HTERT RPE-1 (cell line): ENCODE measurements around the gene CRY1.

Experiments
- in situ Hi-C: fragments of 300-500 bp; cut with MboI; formaldehyde crosslinking; loops from 4 replicates; pipeline ENCODE4 v1.14.3; 2020; ENCODE audit warnings: low sequenced_read_pairs

CRY1 gene

DNA sequence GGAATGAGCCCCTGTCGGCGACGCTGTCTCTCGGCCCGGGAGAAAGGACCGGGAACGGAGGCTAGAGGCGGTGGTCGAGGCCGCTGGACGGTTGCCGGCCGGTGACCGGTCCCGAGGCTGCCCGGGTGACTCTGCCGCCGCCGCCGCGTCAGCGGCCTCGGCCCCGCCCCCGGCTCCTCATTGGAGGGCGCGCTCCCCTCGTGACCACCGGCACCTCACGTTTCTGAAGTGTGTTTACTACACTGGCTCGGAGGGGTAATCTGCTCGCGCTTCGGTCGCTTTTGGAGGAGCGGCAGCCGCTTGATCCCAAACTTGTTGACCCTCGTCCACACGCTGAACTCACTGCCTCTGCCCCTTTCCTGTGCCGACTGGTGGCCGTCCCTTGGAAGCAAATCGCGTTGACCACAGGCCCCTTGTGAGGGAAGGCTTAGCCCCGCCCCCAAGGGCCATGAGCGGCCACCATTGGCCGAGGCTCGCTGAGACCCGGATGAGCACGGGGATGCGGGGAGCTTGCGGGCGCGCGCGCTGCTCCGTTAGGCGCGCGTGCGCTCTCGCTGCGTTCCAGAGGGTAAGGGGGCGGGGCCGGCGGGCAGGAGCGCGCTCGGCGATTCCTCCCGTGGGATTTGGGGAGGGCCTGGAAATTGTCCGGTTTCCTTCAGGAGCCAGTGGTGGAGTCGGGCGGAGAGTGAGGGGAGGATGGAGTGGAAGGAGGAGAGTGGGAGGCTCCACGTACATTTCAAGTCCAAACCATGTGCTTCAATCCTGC lies at the start of gene CRY1:
Gene CRY1, minus strand, starts transcription at position 133 of the 766 bp plus-strand sequence. CDS start 588 bp downstream, outside the sequence.
- in situ Hi-C loops = no loop called here

DNA sequence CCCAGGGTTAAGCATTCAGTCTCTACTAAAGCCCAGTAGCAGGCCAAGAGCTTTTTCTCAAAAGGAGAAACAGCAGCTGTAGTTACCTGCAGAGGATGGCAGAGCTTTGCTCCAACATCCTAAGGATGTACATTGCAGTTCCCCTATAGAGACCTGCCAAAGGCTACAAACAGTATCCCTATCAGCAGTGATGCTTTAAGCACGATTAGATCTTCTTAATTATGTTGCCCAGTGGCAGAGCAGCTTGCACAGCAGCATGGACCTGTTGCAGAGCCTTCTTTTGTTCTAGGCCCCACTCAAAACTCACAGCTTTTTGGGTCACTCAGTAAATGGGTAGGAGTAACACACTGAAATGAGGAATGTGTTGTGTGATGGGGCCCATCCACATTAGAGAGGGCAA lies 46.4 kb upstream of the CRY1 start:
- in situ Hi-C loops = no loop called here

DNA sequence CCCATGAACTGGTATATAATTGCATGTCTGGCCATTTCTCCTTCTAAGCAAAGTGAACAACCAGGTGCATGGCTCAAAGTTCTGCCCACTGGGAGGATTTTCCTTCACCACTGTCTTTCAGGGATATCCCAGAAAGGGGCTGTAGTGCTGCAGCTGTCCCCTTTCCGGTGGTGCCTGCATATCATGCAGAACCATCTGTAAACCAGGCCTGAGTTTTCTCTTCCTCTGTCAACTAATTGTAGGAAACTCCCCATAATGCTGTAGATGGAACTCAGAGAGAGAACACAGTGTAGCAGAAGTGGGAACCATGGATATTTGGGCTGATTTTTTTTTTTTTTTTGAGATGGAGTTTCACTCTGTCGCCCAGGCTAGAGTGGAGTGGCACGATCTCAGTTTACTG lies 45.6 kb upstream of the CRY1 start:
- in situ Hi-C loops = no loop called here

DNA sequence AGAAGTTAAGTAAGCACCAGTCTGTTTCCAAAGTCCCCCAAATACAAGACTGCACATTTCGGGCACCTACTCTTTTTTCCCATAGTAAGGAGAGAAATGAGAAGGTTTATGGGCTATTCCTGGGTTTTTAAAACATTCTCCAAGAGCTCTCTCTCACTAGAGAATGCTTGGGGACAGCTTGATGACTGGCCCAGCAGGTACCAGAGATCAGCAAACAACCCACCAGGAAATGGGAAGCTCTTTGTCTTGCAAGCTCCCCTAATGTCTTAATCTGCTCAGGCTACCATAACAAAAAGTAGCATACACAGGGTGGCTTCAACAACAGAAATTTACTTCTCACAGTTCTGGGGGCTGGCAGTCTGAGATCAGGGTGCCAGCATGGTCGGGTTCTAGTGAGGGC lies 41.8 kb upstream of the CRY1 start:
- in situ Hi-C loops = no loop called here

- in situ Hi-C loops = no loop called here
Observed at GRCh38 chr12:107134558-107134957, 41.2 kb upstream of the CRY1 start.

- in situ Hi-C loops = no loop called here
Observed at GRCh38 chr12:107133462-107133861, 40.1 kb upstream of the CRY1 start.

- in situ Hi-C loops = no loop called here
Observed at GRCh38 chr12:107131832-107132616, 38.7 kb upstream of the CRY1 start.

DNA sequence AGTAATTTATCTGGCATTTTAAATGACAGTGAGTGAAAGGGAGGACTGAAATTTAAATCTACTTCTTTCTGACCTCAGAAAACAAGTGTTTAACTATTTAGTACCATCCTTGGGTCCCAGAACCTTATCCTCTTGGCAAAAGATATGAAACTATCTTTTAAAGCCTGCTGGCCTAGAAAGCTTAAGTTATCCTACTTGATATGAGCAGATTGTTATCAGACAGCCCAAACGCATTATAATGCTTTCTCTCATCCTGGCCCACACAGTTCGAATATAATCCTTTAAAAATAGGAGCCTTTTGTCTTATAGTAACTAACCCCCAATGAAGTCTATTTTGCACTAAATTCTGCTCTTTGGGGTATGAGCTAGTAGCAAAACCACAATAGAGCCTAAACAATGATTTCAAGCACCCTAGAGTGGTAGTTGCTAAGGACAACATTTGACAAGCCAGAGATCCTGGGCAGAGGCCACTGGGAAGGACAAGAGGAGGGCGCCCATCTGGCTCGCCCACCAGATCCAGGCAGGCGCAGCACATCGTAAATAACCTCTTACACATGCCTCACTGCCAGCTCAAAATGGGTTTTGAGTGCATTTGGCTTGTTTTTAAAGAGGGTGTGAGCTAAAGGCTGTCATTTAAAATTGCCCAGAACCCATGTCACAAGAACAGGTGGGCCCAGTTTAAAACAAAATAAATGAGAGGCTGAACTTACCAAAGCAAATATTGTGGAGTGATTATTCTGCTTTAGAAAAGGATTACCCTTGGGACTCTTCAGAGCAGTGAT lies 37.7 kb upstream of the CRY1 start:
- in situ Hi-C loops = no loop called here

DNA sequence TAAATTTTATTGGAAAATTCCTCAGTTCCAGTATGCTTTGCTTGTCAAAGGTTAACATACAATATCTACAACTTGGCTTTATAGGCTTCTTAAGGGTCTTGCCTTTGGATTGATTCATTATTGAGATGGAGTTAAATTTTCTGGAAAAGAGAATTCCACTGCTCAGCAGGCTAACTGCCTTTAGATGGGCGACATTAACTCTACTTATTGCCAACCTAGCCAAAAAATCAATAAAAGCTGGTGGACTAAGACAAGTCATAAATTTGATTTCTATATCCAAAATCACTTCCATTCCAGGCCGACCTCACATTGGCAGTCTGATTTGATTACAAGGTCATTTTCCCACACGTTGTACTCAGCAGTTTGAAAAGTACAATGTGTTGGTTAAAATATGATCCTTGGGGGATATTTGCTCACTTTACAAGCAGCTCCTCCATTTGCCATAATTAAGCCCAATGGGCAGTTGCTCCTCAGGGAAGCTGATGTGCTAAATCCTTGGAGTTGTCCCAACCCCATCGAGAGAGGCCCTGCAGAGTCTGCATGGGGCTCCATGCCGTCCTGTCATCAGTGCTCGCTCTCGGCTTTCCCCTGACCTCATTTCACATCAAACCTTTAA lies 36.1 kb upstream of the CRY1 start:
- in situ Hi-C loops = no loop called here

- in situ Hi-C loops = no loop called here
Observed at GRCh38 chr12:107127482-107128430, 34.4 kb upstream of the CRY1 start.

- in situ Hi-C loops = no loop called here
Observed at GRCh38 chr12:107126796-107127481, 33.6 kb upstream of the CRY1 start.

DNA sequence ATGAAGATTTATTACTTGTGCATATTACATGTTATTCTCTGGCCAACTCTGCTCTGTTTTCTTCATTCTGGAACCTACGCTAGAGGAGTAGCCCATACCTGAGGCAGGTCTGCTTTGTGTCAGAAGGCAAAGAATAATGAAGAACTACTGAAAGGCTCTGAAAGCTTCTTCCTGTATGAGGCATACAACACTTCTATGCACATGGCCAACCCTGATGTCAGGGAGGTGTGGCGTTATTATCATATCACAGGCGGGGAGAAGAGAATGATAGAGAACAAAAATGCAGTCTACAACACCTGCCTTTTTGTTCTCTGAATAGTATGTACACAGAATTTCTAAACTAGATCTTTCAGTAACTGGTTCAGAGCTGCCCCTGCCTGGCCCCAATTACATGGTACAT lies 32.5 kb upstream of the CRY1 start:
- in situ Hi-C loops = no loop called here

GRCh38 chr12:107122452-107122958 lies 29.2 kb upstream of the CRY1 start:
- in situ Hi-C loops = no loop called here

- in situ Hi-C loops = no loop called here
Observed at GRCh38 chr12:107119091-107119490, 25.7 kb upstream of the CRY1 start.

DNA sequence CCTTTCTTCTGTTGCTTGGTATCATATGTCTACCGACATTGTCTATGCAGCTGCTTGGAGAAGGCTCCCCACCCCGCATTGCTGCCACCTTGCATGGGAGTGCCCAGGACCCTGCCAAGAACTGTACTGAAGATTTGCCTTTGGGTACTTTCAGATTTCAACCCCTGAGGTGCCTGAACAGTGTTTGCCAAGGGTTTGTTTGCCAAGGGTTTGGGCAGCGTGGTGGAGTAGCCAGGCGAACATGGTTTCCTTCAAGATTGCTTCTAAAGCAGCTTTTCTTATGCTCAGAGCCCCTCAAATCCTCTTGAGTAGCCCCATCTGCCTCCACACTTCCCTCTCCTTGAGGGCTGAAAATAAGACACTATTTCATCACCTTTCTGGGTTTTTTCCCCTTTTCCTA lies 25.3 kb upstream of the CRY1 start:
- in situ Hi-C loops = no loop called here

GRCh38 chr12:107115119-107115518 lies 21.8 kb upstream of the CRY1 start:
- in situ Hi-C loops = no loop called here

DNA sequence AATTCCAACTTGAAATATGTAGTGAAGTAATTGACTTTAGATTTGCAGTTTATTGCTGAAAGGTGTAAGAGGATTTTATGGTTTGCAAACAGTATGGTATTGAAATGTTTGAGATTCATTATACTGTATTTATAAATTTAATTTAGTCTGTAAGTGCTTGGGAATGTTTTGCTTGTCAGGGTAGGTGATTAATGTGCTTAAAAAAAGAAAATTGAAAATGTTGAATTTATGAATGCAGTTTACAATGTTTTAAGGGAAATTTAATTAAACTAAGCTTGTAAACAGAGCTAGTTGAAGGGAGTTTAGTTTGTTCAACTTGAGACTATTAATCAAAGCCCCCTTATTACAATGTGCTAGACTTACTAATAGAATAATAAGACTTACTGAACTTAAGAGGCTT lies 18.0 kb upstream of the CRY1 start:
- in situ Hi-C loops = no loop called here

DNA sequence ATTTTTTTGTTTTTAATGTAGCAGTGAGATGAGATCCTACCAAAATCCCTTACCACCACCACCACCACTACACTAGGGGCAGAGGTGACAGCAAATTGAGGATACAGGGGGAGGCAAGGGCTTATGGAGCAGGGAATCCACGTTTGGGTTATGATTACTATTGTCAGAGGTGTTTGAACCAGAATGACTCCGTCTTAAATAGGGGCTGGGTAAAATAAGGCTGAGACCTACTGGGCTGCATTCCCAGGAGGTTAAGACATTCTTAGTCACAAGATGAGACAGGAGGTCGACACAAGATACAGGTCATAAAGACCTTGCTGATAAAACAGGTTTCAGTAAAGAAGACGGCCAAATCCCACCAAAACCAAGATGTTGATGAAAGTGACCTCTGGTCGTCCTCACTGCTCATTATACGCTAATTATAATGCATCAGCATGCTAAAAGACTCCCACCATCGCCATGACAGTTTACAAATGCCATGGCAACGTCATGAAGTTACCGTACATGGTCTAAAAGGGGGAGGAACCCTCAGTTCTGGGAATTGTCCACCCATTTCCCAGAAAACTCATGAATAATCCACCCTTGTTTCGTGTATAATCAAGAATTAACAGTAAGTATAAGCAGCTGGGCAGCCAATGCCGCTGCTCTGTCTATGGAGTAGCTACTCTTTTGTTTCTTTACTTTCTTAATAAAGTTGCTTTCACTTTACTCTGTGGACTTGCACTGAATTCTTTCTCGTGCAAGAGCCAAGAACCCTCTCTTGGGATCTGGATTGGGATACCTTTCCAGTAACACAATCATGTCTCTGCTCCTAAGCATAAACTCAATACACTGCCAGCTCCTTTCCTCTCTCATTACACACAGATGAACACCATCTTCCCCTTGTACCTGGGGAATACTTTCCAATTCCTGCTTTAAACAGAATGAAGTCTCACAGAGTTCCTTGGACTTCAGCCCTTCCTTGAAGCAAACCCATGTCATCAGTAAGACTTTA lies 16.7 kb upstream of the CRY1 start:
- in situ Hi-C loops = no loop called here
